ENCODE results near the gene IGFBPL1. TPM values are rescaled to one million over a fixed set of nuclear protein-coding genes. Genes with fewer than 3 reads are reported as not detected.

The IGFBPL1 gene
- 0.24 and 0.44 TPM in 2 replicates for total RNA-seq (2016; rRNA removed; fragmentation: Illumina TruSeq; extraction: Trizol)
- total RNA-seq (2016; cell fraction: cytosol; rRNA removed; fragmentation: Illumina TruSeq; extraction: Trizol; ENCODE audit: low read depth): not detected in 2 replicates
- 0.24 TPM in 1 of 2 replicates, not detected in the other for total RNA-seq (2016; cell fraction: insoluble cytoplasmic fraction; rRNA removed; fragmentation: Illumina TruSeq; extraction: Trizol)
- not detected in 2 replicates for total RNA-seq (2016; cell fraction: membrane; rRNA removed; fragmentation: Illumina TruSeq; extraction: Trizol)
- not detected in 2 replicates for total RNA-seq (2016; cell fraction: nucleus; rRNA removed; fragmentation: Illumina TruSeq; extraction: Trizol)
- 0.07 TPM in 1 of 2 replicates, not detected in the other for polyA plus RNA-seq (2011; rRNA removed)
- polyA plus RNA-seq (2011; cell fraction: cytosol; rRNA removed): 0.12 TPM in 1 of 2 replicates, not detected in the other
- polyA plus RNA-seq (2011; cell fraction: nucleus; rRNA removed): not detected in 2 replicates
- not detected in 2 replicates for polyA plus RNA-seq (2012)
- polyA plus RNA-seq (2016; cell fraction: cytosol; fragmentation: Illumina TruSeq; extraction: Trizol; ENCODE audit: low read depth): not detected in 2 replicates
- not detected in 2 replicates for polyA plus RNA-seq (2016; cell fraction: insoluble cytoplasmic fraction; fragmentation: Illumina TruSeq; extraction: Trizol; ENCODE audit: low read depth)
- polyA plus RNA-seq (2016; cell fraction: membrane; fragmentation: Illumina TruSeq; extraction: Trizol; ENCODE audit: low read depth): not detected in 2 replicates
- not detected in 2 replicates for polyA plus RNA-seq (2016; cell fraction: nucleus; fragmentation: Illumina TruSeq; extraction: Trizol; ENCODE audit: insufficient read depth, low read depth)
- not detected in 2 replicates for polyA minus RNA-seq (2011; rRNA and poly(A)+ RNA removed; ENCODE audit: low replicate concordance)
- polyA minus RNA-seq (2011; cell fraction: cytosol; rRNA and poly(A)+ RNA removed): not detected in 2 replicates
- polyA minus RNA-seq (2011; cell fraction: nucleus; rRNA and poly(A)+ RNA removed): not detected in 2 replicates
- percentile 17 among the genes with signal in this experiment for Bru-seq, nascent RNA
- percentile 14 among the genes with signal in this experiment for BruChase-seq, experiment 1, labeled RNA remaining after a 6-hour chase
- percentile 14 among the genes with signal in this experiment for BruChase-seq, experiment 2, labeled RNA remaining after a 2-hour chase
- long read RNA-seq, experiment 1: 0 reads
- long read RNA-seq, experiment 2: 0 reads

- Histone ChIP-seq H3K27ac (ENCODE audit: extremely low read length, insufficient read depth, low read length) (no peak within 1 kb of the TSS), H3K9ac (ENCODE audit: insufficient read depth, low read depth, low read length) (no peak within 1 kb of the TSS), H4K20me1 (ENCODE audit: insufficient read depth, low read length) (no peaks in the 10 kb centered on the region), H3K27me3 (ENCODE audit: control insufficient read depth in 1 of 2, insufficient read depth in 2 of 2, low read length in 2 of 2) (peaks cover 0 to 54% of the 10 kb centered on the region in 2 experiments; a peak in 4 of 5 replicates), H3K79me2 (ENCODE audit: insufficient read depth, low read length) (no peaks in the 10 kb centered on the region), H3K36me3 (replicated peaks in 1 of 2; ENCODE audit: control insufficient read depth in 1 of 2, insufficient read depth in 2 of 2, low read length in 2 of 2) (no peaks in the 10 kb centered on the region), H3K4me1 (ENCODE audit: insufficient read depth, low read length) (peaks cover 32% of the 10 kb centered on the region), H3K4me2 (ENCODE audit: low read depth, low read length) (peak within 1 kb of the TSS; percentile 85), H3K4me3 (replicated peaks in 1 of 3; ENCODE audit: insufficient read depth in 1 of 3, low read depth in 2 of 3, low read length in 3 of 3) (peak within 1 kb of the TSS in 2 of 3 experiments; percentile 33 to 66; a peak in 4 of 6 replicates), H3K9me3 (ENCODE audit: low read length) (no peaks in the 10 kb centered on the region), H2AFZ (ENCODE audit: low read length) (no peak within 1 kb of the TSS)
- WGBS (ENCODE audit: low lambda C conversion rate): 78% methylated on average over 29 of the region's 115 CpGs
- CTCF ChIA-PET (ENCODE audit: low intra/inter-chr PET ratio, low total read pairs): no interaction called here
- ATAC-seq (peak; percentile 91), DNase-seq (ENCODE audit: low spot score) (no peak), FAIRE-seq (no peak)
- intact Hi-C loops (cut with micrococcal nuclease; ENCODE audit: unreplicated experiment) (no loop called here), in situ Hi-C loops (cut with HindIII; ENCODE audit: extremely low pct_ligation_motif_present, low pct_unique_long_range_greater_than_20kb) (no loop called here)
- POLR2A ChIA-PET: no interaction called here
- BruUV-seq (replicated peaks): no TSS peak
- no peak for TF ChIP-seq SP1 (IDR thresholded peaks at IDR 0.05)
- TF ChIP-seq SP1 (CRISPR knock-in tag; IDR thresholded peaks at IDR 0.05): no peak
- no peak for TF ChIP-seq KAT8 (CRISPR knock-in tag; IDR thresholded peaks at IDR 0.05)
- TF ChIP-seq UBTF (CRISPR knock-in tag; IDR thresholded peaks at IDR 0.05): peak; percentile 33; the same call in 1 of the 2 replicates
- TF ChIP-seq NFYB (CRISPR knock-in tag; IDR thresholded peaks at IDR 0.05): peak; percentile 67
- peak; percentile 35; the same call in 1 of the 2 replicates for TF ChIP-seq GABPB1 (CRISPR knock-in tag; IDR thresholded peaks at IDR 0.05)
- TF ChIP-seq GTF2F1 (IDR thresholded peaks at IDR 0.05; ENCODE audit: low read length): no peak
- peak; percentile 77 for TF ChIP-seq TFDP2 (CRISPR knock-in tag; IDR thresholded peaks at IDR 0.05)
- TF ChIP-seq REPIN1 (CRISPR knock-in tag; IDR thresholded peaks at IDR 0.05; ENCODE audit: borderline replicate concordance, low read depth): no peak
- TF ChIP-seq HCFC1 (IDR thresholded peaks at IDR 0.05; ENCODE audit: low read depth, low read length): no peak
- TF ChIP-seq ZSCAN20 (CRISPR knock-in tag; IDR thresholded peaks at IDR 0.05; ENCODE audit: borderline replicate concordance): no peak
- TF ChIP-seq BRCA1 (CRISPR knock-in tag; IDR thresholded peaks at IDR 0.05): no peak
- no peak for TF ChIP-seq ZNF337 (CRISPR knock-in tag; IDR thresholded peaks at IDR 0.05; ENCODE audit: borderline replicate concordance, low read depth)
- TF ChIP-seq, protein P1, sequence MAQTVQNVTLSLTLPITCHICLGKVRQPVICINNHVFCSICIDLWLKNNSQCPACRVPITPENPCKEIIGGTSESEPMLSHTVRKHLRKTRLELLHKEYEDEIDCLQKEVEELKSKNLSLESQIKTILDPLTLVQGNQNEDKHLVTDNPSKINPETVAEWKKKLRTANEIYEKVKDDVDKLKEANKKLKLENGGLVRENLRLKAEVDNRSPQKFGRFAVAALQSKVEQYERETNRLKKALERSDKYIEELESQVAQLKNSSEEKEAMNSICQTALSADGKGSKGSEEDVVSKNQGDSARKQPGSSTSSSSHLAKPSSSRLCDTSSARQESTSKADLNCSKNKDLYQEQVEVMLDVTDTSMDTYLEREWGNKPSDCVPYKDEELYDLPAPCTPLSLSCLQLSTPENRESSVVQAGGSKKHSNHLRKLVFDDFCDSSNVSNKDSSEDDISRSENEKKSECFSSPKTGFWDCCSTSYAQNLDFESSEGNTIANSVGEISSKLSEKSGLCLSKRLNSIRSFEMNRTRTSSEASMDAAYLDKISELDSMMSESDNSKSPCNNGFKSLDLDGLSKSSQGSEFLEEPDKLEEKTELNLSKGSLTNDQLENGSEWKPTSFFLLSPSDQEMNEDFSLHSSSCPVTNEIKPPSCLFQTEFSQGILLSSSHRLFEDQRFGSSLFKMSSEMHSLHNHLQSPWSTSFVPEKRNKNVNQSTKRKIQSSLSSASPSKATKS (CRISPR knock-in tag; IDR thresholded peaks at IDR 0.05): no peak
Observed at GRCh38 chr9:38423973-38424843, at the start of gene IGFBPL1. Gene IGFBPL1, minus strand, starts transcription at chr9:38424454. Its CDS starts 30 bp downstream, at chr9:38424424.

Data from HepG2 (cell line).